ENCODE results near the gene ANKRD52.

DNA sequence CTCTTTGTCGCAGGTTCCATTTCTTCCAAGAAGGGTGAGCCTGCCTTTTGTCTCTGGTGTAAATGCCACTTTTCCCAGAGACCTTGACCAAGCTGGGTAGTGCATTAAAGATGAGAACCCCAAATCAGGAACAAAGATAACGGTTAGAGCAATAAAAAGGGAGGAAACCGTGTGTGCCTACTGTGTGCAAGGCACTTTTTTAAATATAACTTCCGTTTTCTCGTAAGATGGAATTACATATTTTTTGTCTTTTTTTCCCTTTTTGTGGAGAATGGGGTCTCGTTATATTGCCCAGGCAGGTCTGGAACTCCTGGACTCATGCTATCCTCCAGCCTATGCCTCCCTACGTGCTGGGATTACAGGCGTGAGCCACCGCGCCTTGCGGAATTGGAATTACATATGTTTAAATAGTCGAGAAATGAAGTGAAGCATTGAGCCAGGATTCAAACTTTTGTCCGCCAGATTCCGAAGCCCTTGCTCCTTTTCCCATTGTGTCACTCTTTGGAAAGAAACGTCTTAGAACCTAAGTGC lies 34.5 kb downstream of the ANKRD52 start:
- TF ChIP-seq POLR2AphosphoS5 (IDR thresholded peaks at IDR 0.05; ENCODE audit: low read depth, low read length): no peak
- no peak for TF ChIP-seq CTCF (IDR thresholded peaks at IDR 0.05)
- TF ChIP-seq SIN3A (IDR thresholded peaks at IDR 0.05; ENCODE audit: borderline replicate concordance, insufficient read depth, low read depth, low read length): no peak
- TF ChIP-seq, protein P1, sequence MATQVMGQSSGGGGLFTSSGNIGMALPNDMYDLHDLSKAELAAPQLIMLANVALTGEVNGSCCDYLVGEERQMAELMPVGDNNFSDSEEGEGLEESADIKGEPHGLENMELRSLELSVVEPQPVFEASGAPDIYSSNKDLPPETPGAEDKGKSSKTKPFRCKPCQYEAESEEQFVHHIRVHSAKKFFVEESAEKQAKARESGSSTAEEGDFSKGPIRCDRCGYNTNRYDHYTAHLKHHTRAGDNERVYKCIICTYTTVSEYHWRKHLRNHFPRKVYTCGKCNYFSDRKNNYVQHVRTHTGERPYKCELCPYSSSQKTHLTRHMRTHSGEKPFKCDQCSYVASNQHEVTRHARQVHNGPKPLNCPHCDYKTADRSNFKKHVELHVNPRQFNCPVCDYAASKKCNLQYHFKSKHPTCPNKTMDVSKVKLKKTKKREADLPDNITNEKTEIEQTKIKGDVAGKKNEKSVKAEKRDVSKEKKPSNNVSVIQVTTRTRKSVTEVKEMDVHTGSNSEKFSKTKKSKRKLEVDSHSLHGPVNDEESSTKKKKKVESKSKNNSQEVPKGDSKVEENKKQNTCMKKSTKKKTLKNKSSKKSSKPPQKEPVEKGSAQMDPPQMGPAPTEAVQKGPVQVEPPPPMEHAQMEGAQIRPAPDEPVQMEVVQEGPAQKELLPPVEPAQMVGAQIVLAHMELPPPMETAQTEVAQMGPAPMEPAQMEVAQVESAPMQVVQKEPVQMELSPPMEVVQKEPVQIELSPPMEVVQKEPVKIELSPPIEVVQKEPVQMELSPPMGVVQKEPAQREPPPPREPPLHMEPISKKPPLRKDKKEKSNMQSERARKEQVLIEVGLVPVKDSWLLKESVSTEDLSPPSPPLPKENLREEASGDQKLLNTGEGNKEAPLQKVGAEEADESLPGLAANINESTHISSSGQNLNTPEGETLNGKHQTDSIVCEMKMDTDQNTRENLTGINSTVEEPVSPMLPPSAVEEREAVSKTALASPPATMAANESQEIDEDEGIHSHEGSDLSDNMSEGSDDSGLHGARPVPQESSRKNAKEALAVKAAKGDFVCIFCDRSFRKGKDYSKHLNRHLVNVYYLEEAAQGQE (IDR thresholded peaks at IDR 0.05; ENCODE audit: insufficient read depth in 1 of 2, low read depth in 2 of 2, low read length in 1 of 2): no peak
- no peak for TF ChIP-seq TCF7L2 (IDR thresholded peaks at IDR 0.05; ENCODE audit: low read depth, low read length)
